Mesenchymal stem cell (in vitro differentiated cells and primary cell): ENCODE results near the gene SYTL2.

ENCODE experiments used
- DNase-seq: peaks from one replicate; pipeline ENCODE4 v3.0.0-alpha.2; 2013
- H2AFZ ChIP-seq: one replicate; pipeline ENCODE4 v1.6.1; 2013; ENCODE audit warnings: low read depth, mild to moderate bottlenecking, control low read depth, inconsistent platforms, low read length, moderate library complexity
- H2AK5ac ChIP-seq: 2 replicates; pipeline ENCODE4 v1.6.1; 2013; ENCODE audit warnings: low read length, moderate library complexity, mild to moderate bottlenecking, inconsistent platforms; ENCODE audit not compliant: severe bottlenecking
- H2BK120ac ChIP-seq: one replicate; pipeline ENCODE4 v1.6.1; 2013; ENCODE audit warnings: low read depth, mild to moderate bottlenecking, inconsistent platforms, low read length, moderate library complexity
- H2BK12ac ChIP-seq, 2 experiments: one replicate each; pipeline ENCODE4 v1.6.1; 2013; ENCODE audit warnings: inconsistent platforms in 2 of 2, low read length in 2 of 2, mild to moderate bottlenecking in 2 of 2, moderate library complexity in 2 of 2, control low read depth in 1 of 2
- H2BK15ac ChIP-seq: one replicate; pipeline ENCODE4 v1.6.1; 2013; ENCODE audit warnings: mild to moderate bottlenecking, low read depth, inconsistent platforms; ENCODE audit not compliant: poor library complexity, severe bottlenecking
- H2BK5ac ChIP-seq: 2 replicates; pipeline ENCODE4 v1.6.1; 2013; ENCODE audit warnings: low read depth, mild to moderate bottlenecking, low read length, control low read depth, inconsistent platforms; ENCODE audit not compliant: poor library complexity, severe bottlenecking
- H3K14ac ChIP-seq, 2 experiments: one replicate each; pipeline ENCODE4 v1.6.1; 2013; ENCODE audit warnings: inconsistent platforms in 2 of 2, low read length in 2 of 2, control low read depth in 1 of 2, mild to moderate bottlenecking in 1 of 2, moderate library complexity in 1 of 2
- H3K18ac ChIP-seq, 2 experiments: one replicate each; pipeline ENCODE4 v1.6.1; 2013; ENCODE audit warnings: inconsistent platforms in 2 of 2, low read length in 2 of 2, control low read depth in 1 of 2, low read depth in 1 of 2, mild to moderate bottlenecking in 1 of 2
- H3K23ac ChIP-seq, 2 experiments: one replicate each; pipeline ENCODE4 v1.6.1; 2013; ENCODE audit warnings: inconsistent platforms in 2 of 2, low read length in 2 of 2, mild to moderate bottlenecking in 2 of 2, moderate library complexity in 2 of 2, control low read depth in 1 of 2
- H3K27ac ChIP-seq: 2 replicates; pipeline ENCODE4 v1.5.1; 2013; ENCODE audit warnings: mild to moderate bottlenecking, moderate library complexity, low read length, control low read depth, inconsistent platforms; ENCODE audit not compliant: poor library complexity, severe bottlenecking
- H3K27me3 ChIP-seq, 2 experiments: 2 replicates each; pipeline versions ENCODE4 v1.6.1 to v1.7.0; 2013; ENCODE audit warnings: low read length in 2 of 2, mild to moderate bottlenecking in 2 of 2, moderate library complexity in 2 of 2, control low read depth in 1 of 2, inconsistent platforms in 1 of 2; ENCODE audit not compliant: control insufficient read depth in 1 of 2, insufficient read depth in 1 of 2
- H3K36me3 ChIP-seq, 2 experiments: 2 replicates each; pipeline versions ENCODE4 v1.6.1 to v1.7.0; 2013; ENCODE audit warnings: low read length in 2 of 2, control low read depth in 1 of 2, inconsistent platforms in 1 of 2, low read depth in 1 of 2, mild to moderate bottlenecking in 1 of 2; ENCODE audit not compliant: insufficient read depth in 2 of 2, control insufficient read depth in 1 of 2
- H3K4ac ChIP-seq, 2 experiments: one replicate each; pipeline ENCODE4 v1.6.1; 2013; ENCODE audit warnings: inconsistent platforms in 2 of 2, low read length in 2 of 2, mild to moderate bottlenecking in 2 of 2, moderate library complexity in 2 of 2, control low read depth in 1 of 2, low read depth in 1 of 2
- H3K4me1 ChIP-seq: 2 replicates; pipeline ENCODE4 v1.6.1; 2013; ENCODE audit warnings: low read depth, low read length, control low read depth; ENCODE audit not compliant: control insufficient read depth, insufficient read depth
- H3K4me2 ChIP-seq: 2 replicates; pipeline ENCODE4 v1.6.1; 2013; ENCODE audit warnings: low read length, mild to moderate bottlenecking, inconsistent platforms; ENCODE audit not compliant: poor library complexity, severe bottlenecking
- H3K4me3 ChIP-seq, 2 experiments: 2 replicates each; pipeline versions ENCODE4 v1.5.1 to v1.7.0; 2013; ENCODE audit warnings: low read length in 2 of 2, mild to moderate bottlenecking in 2 of 2, control low read depth in 1 of 2, low read depth in 1 of 2; ENCODE audit not compliant: insufficient read depth in 1 of 2
- H3K79me1 ChIP-seq: replicated peaks from 2 replicates; pipeline ENCODE4 v1.6.1; 2013; ENCODE audit warnings: mild to moderate bottlenecking, control low read depth, low read length, inconsistent platforms; ENCODE audit not compliant: poor library complexity, severe bottlenecking
- H3K9ac ChIP-seq: 2 replicates; pipeline ENCODE4 v1.7.0; 2013; ENCODE audit warnings: mild to moderate bottlenecking, low read length, moderate library complexity
- H3K9me3 ChIP-seq: 2 replicates; pipeline ENCODE4 v1.7.0; 2013; ENCODE audit warnings: mild to moderate bottlenecking, low read length; ENCODE audit not compliant: control insufficient read depth
- H4K8ac ChIP-seq: one replicate; pipeline ENCODE4 v1.6.1; 2013; ENCODE audit warnings: inconsistent platforms, mild to moderate bottlenecking, low read length, moderate library complexity
- H4K91ac ChIP-seq: one replicate; pipeline ENCODE4 v1.6.1; 2013; ENCODE audit warnings: mild to moderate bottlenecking, low read length, inconsistent platforms
- WGBS: methylation state at CpG from one replicate; pipeline ENCODE4 v1.1.7; 2013; ENCODE audit warnings: mixed read lengths; 5-methylcytosine and 5-hydroxymethylcytosine counted together

The SYTL2 gene

DNA sequence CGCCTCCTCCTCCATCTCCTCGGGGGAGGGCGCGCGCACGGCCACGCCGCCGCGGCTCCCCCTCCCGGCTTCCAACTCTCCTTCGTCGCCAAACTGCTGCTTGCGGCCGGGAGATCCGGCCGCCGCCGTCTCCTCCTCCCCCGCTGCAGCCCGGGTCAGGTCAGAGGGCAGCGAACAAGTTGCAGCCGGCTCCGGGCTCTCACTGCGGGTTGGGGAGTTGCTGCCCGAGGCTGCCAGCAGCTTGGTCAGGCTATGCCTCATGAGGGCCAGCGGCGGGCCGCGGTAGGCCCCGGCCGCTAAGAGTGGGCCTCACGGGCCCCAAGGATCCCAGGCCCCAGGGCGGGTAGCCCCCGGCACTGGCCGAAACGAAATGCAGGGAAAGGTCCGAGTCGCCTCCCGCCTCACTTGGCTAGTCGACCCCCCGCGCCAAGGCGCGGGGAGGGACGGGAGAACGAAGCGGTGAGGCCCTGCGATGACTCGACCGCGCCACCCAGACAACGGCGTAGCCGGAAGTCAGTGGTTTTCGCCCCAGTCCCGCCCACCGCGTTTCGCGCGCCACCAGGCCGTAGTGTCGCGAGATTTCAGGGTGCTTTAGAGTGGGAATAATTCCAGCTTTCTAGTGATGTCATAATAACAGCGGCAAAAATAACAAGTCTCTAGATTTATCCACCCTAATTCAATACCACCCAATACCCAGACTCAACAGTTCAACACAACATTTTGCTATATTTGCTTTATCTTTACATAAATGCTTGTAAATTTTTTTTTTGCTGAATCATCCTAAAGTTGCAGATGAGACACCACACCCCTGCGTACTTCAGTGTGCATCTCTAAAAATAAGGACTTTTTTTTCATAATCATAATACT lies 146.1 kb downstream of the SYTL2 start, which contains the start of gene CREBZF:
CREBZF (minus strand) TSS at position 515 of the 867 bp plus-strand sequence; CDS start at position 261, 254 bp downstream.
- Histone ChIP-seq H3K4me3 (peak within 1 kb of the TSS; percentile 92 to 96), H3K36me3 (peaks cover 0 to 28% of the 10 kb centered on the region in 2 experiments), H4K8ac (peak within 1 kb of the TSS; percentile 96), H3K27ac (peak within 1 kb of the TSS; percentile 96), H3K4me1 (no peaks in the 10 kb centered on the region), H3K4ac (peak within 1 kb of the TSS; percentile 45 to 91), H3K9me3 (no peaks in the 10 kb centered on the region), H3K18ac (peak within 1 kb of the TSS; percentile 50 to 67), H3K4me2 (peak within 1 kb of the TSS; percentile 45), H3K79me1 (no peaks in the 10 kb centered on the region), H2BK120ac (peak within 1 kb of the TSS; percentile 89), H3K27me3 (no peaks in the 10 kb centered on the region), H3K9ac (peak within 1 kb of the TSS; percentile 99), H2BK12ac (no peak within 1 kb of the TSS), H3K14ac (peak within 1 kb of the TSS; percentile 93 to 99), H2BK5ac (peak within 1 kb of the TSS; percentile 84), H2AK5ac (peak within 1 kb of the TSS; percentile 61), H2AFZ (peak within 1 kb of the TSS; percentile 88), H3K23ac (peak within 1 kb of the TSS; percentile 95 to 99), H2BK15ac (peak within 1 kb of the TSS; percentile 52), H4K91ac (peak within 1 kb of the TSS; percentile 93)
- WGBS: 2% methylated on average over 48 of the region's 67 CpGs
- DNase-seq: peak; percentile 95

DNA sequence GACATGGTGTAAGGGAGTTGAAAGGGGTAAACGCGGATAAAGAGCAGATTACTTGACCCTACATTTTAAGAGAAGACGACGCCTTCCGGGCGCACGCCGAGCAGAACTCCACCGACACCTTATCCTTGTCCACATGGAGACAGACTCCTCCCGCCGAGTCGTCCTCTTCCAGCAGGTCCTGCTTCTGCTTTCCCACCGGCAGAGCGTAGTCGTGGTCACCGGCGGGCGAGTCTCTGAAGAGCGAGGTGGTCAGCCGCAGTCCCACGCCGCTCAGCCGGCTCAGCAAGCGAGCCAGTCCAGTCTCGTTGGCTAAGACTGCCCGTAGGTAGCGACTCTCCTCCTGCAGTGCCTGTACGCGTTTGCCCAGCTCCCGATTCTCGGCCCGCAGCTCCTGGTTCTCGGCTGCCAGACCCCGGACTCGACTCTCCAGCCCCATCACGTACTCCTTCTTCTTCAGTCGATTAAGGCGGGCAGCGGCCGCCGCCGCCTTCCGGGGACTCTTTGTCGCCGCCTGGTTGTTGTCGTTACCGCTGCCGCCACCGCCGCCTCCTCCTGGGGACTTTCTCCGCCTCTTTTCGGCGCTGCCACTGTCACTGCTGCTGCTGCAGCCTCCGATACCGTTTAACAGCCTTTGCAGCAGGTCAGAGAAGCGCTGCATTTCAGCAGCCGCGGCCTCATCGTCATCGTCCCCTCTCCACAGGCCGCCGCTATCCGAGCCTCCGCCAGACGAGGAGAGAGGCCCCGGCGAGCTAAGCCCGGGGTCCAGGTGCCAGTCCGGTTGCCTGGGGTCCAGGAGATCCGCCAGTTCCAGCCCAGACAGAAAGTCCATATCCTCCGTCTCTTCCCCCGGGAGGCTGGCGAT lies 147.0 kb downstream of the SYTL2 start:
- H3K79me1 ChIP-seq: no peaks in the 10 kb centered on the region
- peaks cover 0 to 37% of the 10 kb centered on the region in 2 experiments for H3K36me3 ChIP-seq
- under 1% methylated on average over 73 of the region's 73 CpGs for WGBS
- peak overlapping the region; percentile 52 for H2BK15ac ChIP-seq
- peak overlapping the region; percentile 64 for H4K91ac ChIP-seq
- H3K9ac ChIP-seq: peak overlapping the region; percentile 99
- H3K4me2 ChIP-seq: peak overlapping the region; percentile 45
- H4K8ac ChIP-seq: peak overlapping the region; percentile 96
- DNase-seq: peak; percentile 81
- peak overlapping the region; percentile 45 to 91 for H3K4ac ChIP-seq
- H3K14ac ChIP-seq: peak overlapping the region; percentile 93 to 99
- H3K23ac ChIP-seq: peak overlapping the region in 1 of 2 experiments; percentile 95
- H2AFZ ChIP-seq: no peak overlapping the region
- H3K27ac ChIP-seq: peak overlapping the region; percentile 96
- H3K18ac ChIP-seq: peak overlapping the region; percentile 50 to 67
- no peak overlapping the region for H2BK12ac ChIP-seq
- no peaks in the 10 kb centered on the region for H3K4me1 ChIP-seq
- no peaks in the 10 kb centered on the region for H3K27me3 ChIP-seq
- H2AK5ac ChIP-seq: peak overlapping the region; percentile 61
- H2BK120ac ChIP-seq: peak overlapping the region; percentile 89
- H2BK5ac ChIP-seq: peak overlapping the region; percentile 35
- H3K4me3 ChIP-seq: peak overlapping the region; percentile 92 to 96
- H3K9me3 ChIP-seq: no peaks in the 10 kb centered on the region

GRCh38 chr11:85663080-85663752 lies 147.7 kb downstream of the SYTL2 start:
- Histone ChIP-seq H2BK15ac (no peak overlapping the region), H3K9ac (peak overlapping the region; percentile 99), H3K4me2 (peak overlapping the region; percentile 45), H3K4me1 (no peaks in the 10 kb centered on the region), H3K23ac (no peak overlapping the region), H4K8ac (no peak overlapping the region), H2BK120ac (no peak overlapping the region), H2AFZ (no peak overlapping the region), H3K4ac (no peak overlapping the region), H3K9me3 (no peaks in the 10 kb centered on the region), H3K18ac (no peak overlapping the region), H2BK12ac (no peak overlapping the region), H3K27me3 (no peaks in the 10 kb centered on the region), H3K14ac (peak overlapping the region in 1 of 2 experiments; percentile 26), H2BK5ac (no peak overlapping the region), H2AK5ac (no peak overlapping the region), H3K4me3 (peak overlapping the region; percentile 92 to 96), H3K79me1 (no peaks in the 10 kb centered on the region), H3K36me3 (peaks cover 0 to 45% of the 10 kb centered on the region in 2 experiments), H4K91ac (no peak overlapping the region), H3K27ac (no peak overlapping the region)
- WGBS: 3% methylated on average over 8 of the region's 10 CpGs
- DNase-seq: peak; percentile 24
